ENCODE results near the gene TEDC2.

DNA sequence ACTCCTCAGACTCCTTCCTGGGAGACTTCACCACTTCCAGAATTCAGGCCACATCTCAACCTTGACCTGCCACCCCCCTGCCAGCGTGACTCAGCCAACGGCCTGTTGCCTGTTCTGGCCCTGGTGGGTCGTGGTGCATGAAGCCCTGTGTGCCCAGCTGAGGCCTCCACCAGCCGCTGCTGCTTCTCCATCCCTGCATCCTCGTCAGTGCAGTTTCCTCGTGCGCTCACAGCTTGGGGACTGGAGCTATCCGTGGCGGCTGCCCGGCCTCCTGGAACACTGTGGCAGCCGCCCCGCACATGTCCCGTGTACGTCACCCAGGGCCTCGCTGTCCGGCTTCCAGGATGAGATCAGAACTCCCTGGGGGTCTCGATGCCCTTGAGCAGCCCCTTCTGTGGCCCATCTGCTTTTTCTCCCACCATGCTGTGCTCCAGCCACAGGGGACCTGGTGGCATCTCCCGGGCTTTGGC lies 8.0 kb upstream of the TEDC2 start:
- no peak for TF ChIP-seq POLR2A (IDR thresholded peaks at IDR 0.05)
- TF ChIP-seq, protein P1, sequence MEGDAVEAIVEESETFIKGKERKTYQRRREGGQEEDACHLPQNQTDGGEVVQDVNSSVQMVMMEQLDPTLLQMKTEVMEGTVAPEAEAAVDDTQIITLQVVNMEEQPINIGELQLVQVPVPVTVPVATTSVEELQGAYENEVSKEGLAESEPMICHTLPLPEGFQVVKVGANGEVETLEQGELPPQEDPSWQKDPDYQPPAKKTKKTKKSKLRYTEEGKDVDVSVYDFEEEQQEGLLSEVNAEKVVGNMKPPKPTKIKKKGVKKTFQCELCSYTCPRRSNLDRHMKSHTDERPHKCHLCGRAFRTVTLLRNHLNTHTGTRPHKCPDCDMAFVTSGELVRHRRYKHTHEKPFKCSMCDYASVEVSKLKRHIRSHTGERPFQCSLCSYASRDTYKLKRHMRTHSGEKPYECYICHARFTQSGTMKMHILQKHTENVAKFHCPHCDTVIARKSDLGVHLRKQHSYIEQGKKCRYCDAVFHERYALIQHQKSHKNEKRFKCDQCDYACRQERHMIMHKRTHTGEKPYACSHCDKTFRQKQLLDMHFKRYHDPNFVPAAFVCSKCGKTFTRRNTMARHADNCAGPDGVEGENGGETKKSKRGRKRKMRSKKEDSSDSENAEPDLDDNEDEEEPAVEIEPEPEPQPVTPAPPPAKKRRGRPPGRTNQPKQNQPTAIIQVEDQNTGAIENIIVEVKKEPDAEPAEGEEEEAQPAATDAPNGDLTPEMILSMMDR (IDR thresholded peaks at IDR 0.05): no peak
